GM18909 (cell line): ENCODE data around the gene GPX5.
"Not testable (repeated sequence)": the region's sequence is repeated elsewhere in the genome, so short reads cannot be mapped to it uniquely, and the experiment has no call there.

Experiments used
- ATAC-seq: cut with Tn5 transposase; IDR thresholded peaks from one replicate; pipeline ENCODE4 v1.9.1; 2021; ENCODE audit warnings: mild to moderate bottlenecking; ENCODE audit not compliant: unreplicated experiment, poor library complexity

Gene GPX5

GRCh38 chr6:28525496-28526039 is at the start of gene GPX5:
GPX5 (plus strand) TSS chr6:28525881; CDS start chr6:28526014, 133 bp downstream.
- ATAC-seq = no peak

- no peak for ATAC-seq
Measured at GRCh38 chr6:28478518-28478917, 47.2 kb upstream of the GPX5 start.

GRCh38 chr6:28480253-28480932 is 45.3 kb upstream of the GPX5 start:
- no peak for ATAC-seq

- ATAC-seq = no peak
Measured at GRCh38 chr6:28485482-28485881, 40.2 kb upstream of the GPX5 start.

- no peak for ATAC-seq
Measured at GRCh38 chr6:28486533-28486932, 39.1 kb upstream of the GPX5 start.

GRCh38 chr6:28486988-28487742 is 38.5 kb upstream of the GPX5 start:
- no peak for ATAC-seq

GRCh38 chr6:28488916-28489365 is 36.7 kb upstream of the GPX5 start:
- ATAC-seq = no peak

- ATAC-seq = no peak
Measured at GRCh38 chr6:28489366-28490204, 36.1 kb upstream of the GPX5 start.

- no peak for ATAC-seq
Measured at GRCh38 chr6:28490205-28490890, 35.3 kb upstream of the GPX5 start.

GRCh38 chr6:28491984-28492317 is 33.7 kb upstream of the GPX5 start:
- no peak for ATAC-seq

- no peak for ATAC-seq
Measured at GRCh38 chr6:28496099-28496779, 29.4 kb upstream of the GPX5 start.

- ATAC-seq = no peak
Measured at GRCh38 chr6:28497306-28497705, 28.4 kb upstream of the GPX5 start.

GRCh38 chr6:28497893-28498292 is 27.8 kb upstream of the GPX5 start:
- no peak for ATAC-seq

GRCh38 chr6:28501259-28501658 is 24.4 kb upstream of the GPX5 start:
- ATAC-seq = no peak

GRCh38 chr6:28502136-28502535 is 23.5 kb upstream of the GPX5 start:
- not testable (repeated sequence) for ATAC-seq

- not testable (repeated sequence) for ATAC-seq
Measured at GRCh38 chr6:28502709-28503305, 22.9 kb upstream of the GPX5 start.

- no peak for ATAC-seq
Measured at GRCh38 chr6:28505733-28506132, 19.9 kb upstream of the GPX5 start.

GRCh38 chr6:28506807-28507475 is 18.7 kb upstream of the GPX5 start:
- ATAC-seq = no peak
